ENCODE measurements around the gene GUCY2C. TPM values are rescaled to one million over a fixed set of nuclear protein-coding genes. Genes with fewer than 3 reads are reported as not detected.
"Not testable (repeated sequence)": the region's sequence is repeated elsewhere in the genome, so short reads cannot be mapped to it uniquely, and the experiment has no call there.

GUCY2C gene
- not detected for total RNA-seq

- no peak for DNase-seq (ENCODE audit: low read depth in 2 of 3, low spot score in 2 of 3)
Observed at GRCh38 chr12:14696265-14696741, at the start of gene GUCY2C. Gene GUCY2C, minus strand, starts transcription at chr12:14696599. Its CDS starts 151 bp downstream, at chr12:14696448.

GRCh38 chr12:14743061-14743460, 46.7 kb upstream of the GUCY2C start:
- no peak for DNase-seq (ENCODE audit: low read depth in 2 of 3, low spot score in 2 of 3)

GRCh38 chr12:14741942-14742341, 45.5 kb upstream of the GUCY2C start:
- no peak for DNase-seq (ENCODE audit: low read depth in 2 of 3, low spot score in 2 of 3)

GRCh38 chr12:14741153-14741552, 44.8 kb upstream of the GUCY2C start:
- DNase-seq (ENCODE audit: low read depth in 2 of 3, low spot score in 2 of 3): no peak

- not testable (repeated sequence) for DNase-seq (ENCODE audit: low read depth in 2 of 3, low spot score in 2 of 3)
Observed at GRCh38 chr12:14736441-14736840, 40.0 kb upstream of the GUCY2C start.

GRCh38 chr12:14731821-14732220, 35.4 kb upstream of the GUCY2C start:
- no peak for DNase-seq (ENCODE audit: low read depth in 2 of 3, low spot score in 2 of 3)

GRCh38 chr12:14729586-14729985, 33.2 kb upstream of the GUCY2C start:
- DNase-seq (ENCODE audit: low read depth in 2 of 3, low spot score in 2 of 3): no peak

GRCh38 chr12:14723763-14724162, 27.4 kb upstream of the GUCY2C start:
- peak; percentile 34 to 75 (median 50) for DNase-seq (ENCODE audit: low read depth in 2 of 3, low spot score in 2 of 3)

GRCh38 chr12:14716848-14717444, 20.5 kb upstream of the GUCY2C start:
- peak; percentile 21 to 68 (median 43) for DNase-seq (ENCODE audit: low read depth in 2 of 3, low spot score in 2 of 3)

GRCh38 chr12:14714437-14714836, 18.0 kb upstream of the GUCY2C start:
- no peak for DNase-seq (ENCODE audit: low read depth in 2 of 3, low spot score in 2 of 3)

GRCh38 chr12:14710632-14711320, 14.4 kb upstream of the GUCY2C start:
- DNase-seq (ENCODE audit: low read depth in 2 of 3, low spot score in 2 of 3): peak in 1 of 3 donors; percentile 5

GRCh38 chr12:14701809-14702568, 5.6 kb upstream of the GUCY2C start:
- no peak for DNase-seq (ENCODE audit: low read depth in 2 of 3, low spot score in 2 of 3)

GRCh38 chr12:14700935-14701334, 4.5 kb upstream of the GUCY2C start:
- DNase-seq (ENCODE audit: low read depth in 2 of 3, low spot score in 2 of 3): no peak

- no peak for DNase-seq (ENCODE audit: low read depth in 2 of 3, low spot score in 2 of 3)
Observed at GRCh38 chr12:14699923-14700322, 3.5 kb upstream of the GUCY2C start.

- no peak for DNase-seq (ENCODE audit: low read depth in 2 of 3, low spot score in 2 of 3)
Observed at GRCh38 chr12:14698555-14698954, 2.2 kb upstream of the GUCY2C start.

GRCh38 chr12:14695715-14696141, 671 bp downstream of the GUCY2C start:
- no peak for DNase-seq (ENCODE audit: low read depth in 2 of 3, low spot score in 2 of 3)

- DNase-seq (ENCODE audit: low read depth in 2 of 3, low spot score in 2 of 3): no peak
Observed at GRCh38 chr12:14694970-14695369, 1.4 kb downstream of the GUCY2C start.

- DNase-seq (ENCODE audit: low read depth in 2 of 3, low spot score in 2 of 3): no peak
Observed at GRCh38 chr12:14694145-14694714, 2.2 kb downstream of the GUCY2C start.

- DNase-seq (ENCODE audit: low read depth in 2 of 3, low spot score in 2 of 3): no peak
Observed at GRCh38 chr12:14693116-14693515, 3.3 kb downstream of the GUCY2C start.

GRCh38 chr12:14691560-14691959, 4.8 kb downstream of the GUCY2C start:
- peak in 2 of 3 donors; percentile 78 to 95 for DNase-seq (ENCODE audit: low read depth in 2 of 3, low spot score in 2 of 3)

- DNase-seq (ENCODE audit: low read depth in 2 of 3, low spot score in 2 of 3): no peak
Observed at GRCh38 chr12:14689996-14690395, 6.4 kb downstream of the GUCY2C start.
